SK-N-MC (cell line): Measurements from ENCODE around the gene ADAMTS17.

ENCODE experiments used
- EZH2 ChIP-seq: fragments of 200-600 bp; sonication (generic); IDR thresholded peaks from one replicate; pipeline ENCODE4 v1.6.1; 2017; ENCODE audit warnings: antibody characterized with exemption
- POLR2AphosphoS5 ChIP-seq: IDR thresholded peaks from 2 replicates; pipeline ENCODE4 v1.6.1; 2012; ENCODE audit warnings: mild to moderate bottlenecking, low read depth, low read length, borderline replicate concordance

- TF ChIP-seq EZH2 (no peak), POLR2AphosphoS5 (no peak)
Measured at GRCh38 chr15:100292010-100292409, 49.8 kb downstream of the ADAMTS17 start.
